HepG2 (cell line): ENCODE data around the gene EVI2B. TPM values are rescaled to one million over a fixed set of nuclear protein-coding genes. Genes with fewer than 3 reads are reported as not detected.

Experiments
- ATAC-seq: fragments of 200-7000 bp; cut with Tn5 transposase; 3 replicates; pipeline ENCODE4 v1.9.1; 2020; ENCODE audit warnings: mild to moderate bottlenecking, moderate library complexity
- BruUV-seq: library from RNA; stranded (reverse); fragments of 400-500 nt; replicated peaks from 2 replicates; lab custom pipeline; 2021; lab: Mats Ljungman, UMichigan
- CTCF ChIA-PET: fragments of 300-600 bp; formaldehyde crosslinking; extraction: SDS; loops from one replicate; lab custom pipeline; 2021; ENCODE audit warnings: low total read pairs, inconsistent platforms, low intra/inter-chr PET ratio; lab: Yijun Ruan, JAX
- POLR2A ChIA-PET: fragments of 350-600 bp; sonication (Branson Sonifier 250); formaldehyde crosslinking; loops from one replicate; lab custom pipeline; 2020; ENCODE audit warnings: antibody characterized with exemption, inconsistent platforms; lab: Yijun Ruan, JAX
- DNase-seq: peaks from one replicate; pipeline ENCODE4 v3.0.0-alpha.2; 2015; ENCODE audit warnings: low spot score
- FAIRE-seq: peaks from 3 replicates; lab custom pipeline; 2011; peaks lifted over from hg19 to GRCh38; lab: Jason Lieb, UNC
- H2AFZ ChIP-seq: one replicate; pipeline ENCODE4 v1.6.1; 2011; ENCODE audit warnings: low read length, inconsistent platforms
- H3K27ac ChIP-seq: fragments of 300-600 bp; 3 replicates; pipeline ENCODE4 v1.8.0; 2011; ENCODE audit warnings: mixed run types, mild to moderate bottlenecking, mixed read lengths, low read length, inconsistent platforms; ENCODE audit not compliant: insufficient read depth; ENCODE audit errors: extremely low read length
- H3K27me3 ChIP-seq, 2 experiments: fragments of 200-600 bp in 1 of 2; 2 replicates in 1 of 2; 3 replicates in 1 of 2; pipeline versions ENCODE4 v1.6.0 to v1.8.0; 2011; ENCODE audit warnings: low read length in 2 of 2, mild to moderate bottlenecking in 2 of 2, moderate library complexity in 2 of 2, inconsistent platforms in 1 of 2; ENCODE audit not compliant: insufficient read depth in 2 of 2, control insufficient read depth in 1 of 2
- H3K36me3 ChIP-seq, 2 experiments: fragments of 200-600 bp in 1 of 2; replicated peaks in 1 of 2; 2 replicates in 1 of 2; 3 replicates in 1 of 2; pipeline versions ENCODE4 v1.5.1 to v1.8.0; 2011; ENCODE audit warnings: low read length in 2 of 2, inconsistent platforms in 1 of 2; ENCODE audit not compliant: insufficient read depth in 2 of 2, control insufficient read depth in 1 of 2
- H3K4me1 ChIP-seq: 2 replicates; pipeline ENCODE4 v1.5.1; 2012; ENCODE audit warnings: low read length, inconsistent platforms; ENCODE audit not compliant: insufficient read depth
- H3K4me2 ChIP-seq: 2 replicates; pipeline ENCODE4 v1.6.0; 2011; ENCODE audit warnings: low read depth, low read length, inconsistent platforms
- H3K4me3 ChIP-seq, 3 experiments: fragments of 200-600 bp in 1 of 3; sonication (generic), shearing (Covaris generic) in 1 of 3; replicated peaks in 1 of 3; 2 replicates each; pipeline ENCODE4 v1.5.1; 2011 to 2016; ENCODE audit warnings: low read length in 3 of 3, inconsistent platforms in 2 of 3, low read depth in 2 of 3, mild to moderate bottlenecking in 2 of 3, control low read depth in 1 of 3, mixed read lengths in 1 of 3; ENCODE audit not compliant: insufficient read depth in 1 of 3
- H3K79me2 ChIP-seq: one replicate; pipeline ENCODE4 v1.6.1; 2011; ENCODE audit warnings: low read length, inconsistent platforms; ENCODE audit not compliant: insufficient read depth
- H3K9ac ChIP-seq: 2 replicates; pipeline ENCODE4 v1.6.0; 2011; ENCODE audit warnings: mild to moderate bottlenecking, low read depth, low read length, inconsistent platforms; ENCODE audit not compliant: insufficient read depth
- H3K9me3 ChIP-seq: 2 replicates; pipeline ENCODE4 v1.5.1; 2012; ENCODE audit warnings: mild to moderate bottlenecking, low read length
- H4K20me1 ChIP-seq: 2 replicates; pipeline ENCODE4 v1.6.0; 2011; ENCODE audit warnings: inconsistent platforms, mild to moderate bottlenecking, low read length, moderate library complexity; ENCODE audit not compliant: insufficient read depth
- GLI4 ChIP-seq: sonication (generic); formaldehyde crosslinking; IDR thresholded peaks from 2 replicates; pipeline ENCODE4 v1.5.1; 2020; ENCODE audit warnings: missing genetic modification reagents, mild to moderate bottlenecking, moderate library complexity, borderline replicate concordance
- KDM5A ChIP-seq: fragments of 200-600 bp; sonication (generic); IDR thresholded peaks from 2 replicates; pipeline ENCODE4 v1.7.0; 2018; ENCODE audit warnings: antibody characterized with exemption, mild to moderate bottlenecking, low read length, borderline replicate concordance
- KLF6 ChIP-seq: IDR thresholded peaks from 2 replicates; pipeline ENCODE4 v1.8.0; 2016; ENCODE audit warnings: missing biosample characterization, missing genetic modification reagents
- KLF9 ChIP-seq: IDR thresholded peaks from 2 replicates; pipeline ENCODE4 v1.6.1; 2016; ENCODE audit warnings: low read depth
- KMT2A ChIP-seq: sonication (generic); formaldehyde crosslinking; IDR thresholded peaks from 2 replicates; pipeline ENCODE4 v1.4.0; 2020; ENCODE audit warnings: missing genetic modification reagents
- MIER3 ChIP-seq: IDR thresholded peaks from 2 replicates; pipeline ENCODE4 v1.6.1; 2016; ENCODE audit warnings: missing compliant biosample characterization, borderline replicate concordance
- POGK ChIP-seq: sonication (generic); formaldehyde crosslinking; conservative IDR thresholded peaks from 2 replicates; pipeline ENCODE4 v1.8.0; 2022; ENCODE audit warnings: mild to moderate bottlenecking, moderate library complexity, missing genetic modification reagents
- PPARG ChIP-seq: conservative IDR thresholded peaks from 2 replicates; pipeline ENCODE4 v1.6.1; 2016; ENCODE audit warnings: missing biosample characterization, missing genetic modification reagents
- SATB2 ChIP-seq: sonication (generic); formaldehyde crosslinking; IDR thresholded peaks from 2 replicates; pipeline ENCODE4 v1.5.0; 2020; ENCODE audit warnings: missing genetic modification reagents
- SMC3 ChIP-seq: IDR thresholded peaks from 2 replicates; pipeline ENCODE4 v1.6.1; 2011; ENCODE audit warnings: low read length, improper control_type of control experiment
- ZNF792 ChIP-seq: IDR thresholded peaks from 2 replicates; pipeline ENCODE4 v1.6.1; 2016
- WGBS: methylation state at CpG from one replicate; pipeline ENCODE4 v1.1.6; 2017; ENCODE audit warnings: low lambda C conversion rate; 5-methylcytosine and 5-hydroxymethylcytosine counted together
- in situ Hi-C: cut with HindIII; loops from 2 replicates; pipeline ENCODE4 v1.10.0; 2017; ENCODE audit warnings: low pct_unique_long_range_greater_than_20kb; ENCODE audit not compliant: extremely low pct_ligation_motif_present
- intact Hi-C: fragments of 100-400 bp; cut with micrococcal nuclease; formaldehyde crosslinking; loops from one replicate; pipeline ENCODE4 v1.10.0; 2022; ENCODE audit not compliant: unreplicated experiment
- polyA plus RNA-seq, 8 experiments: library from polyadenylated mRNA; depleted of rRNA in 3 of 8; stranded (reverse) in 7 of 8; unstranded in 1 of 8; fragments of >200 nt; fragmentation: Illumina TruSeq in 4 of 8; extraction: Trizol in 4 of 8; gene quantifications; 2 replicates each; pipeline versions ENCODE4 v1.2.1 to v1.2.3, GENCODE V29; 2011 to 2016; ENCODE audit warnings: low read depth in 4 of 8, missing spikeins in 1 of 8, mixed read lengths in 1 of 8; ENCODE audit not compliant: insufficient read depth in 1 of 8
- total RNA-seq, 5 experiments: library from RNA; depleted of rRNA; stranded (reverse); fragments of >200 nt; fragmentation: Illumina TruSeq; extraction: Trizol; gene quantifications; 2 replicates each; pipeline ENCODE4 v1.2.3, GENCODE V29; 2016; ENCODE audit warnings: low read depth in 1 of 5
- TF ChIP-seq, protein P1 (sequence below): sonication (generic); formaldehyde crosslinking; IDR thresholded peaks from 2 replicates; pipeline ENCODE4 v1.4.0; 2020; ENCODE audit warnings: mild to moderate bottlenecking, missing genetic modification reagents

The EVI2B gene
- total and polyA plus RNA-seq, 2 of the 13 experiments (the other 11 are each of a cell fraction or from before 2014, with no cell fraction given) = not detected

- intact Hi-C loops (no loop called here), in situ Hi-C loops (no loop called here)
- Histone ChIP-seq H3K4me3 (no peak overlapping the region), H2AFZ (no peak overlapping the region), H3K4me2 (no peak overlapping the region), H3K27ac (no peak overlapping the region), H3K27me3 (no peaks in the 10 kb centered on the region), H3K36me3 (peaks cover 3 to 29% of the 10 kb centered on the region in 2 experiments; a peak in 4 of 5 replicates), H4K20me1 (no peaks in the 10 kb centered on the region), H3K4me1 (peaks cover 18% of the 10 kb centered on the region), H3K9me3 (no peaks in the 10 kb centered on the region), H3K79me2 (no peaks in the 10 kb centered on the region), H3K9ac (no peak overlapping the region)
- no TSS peak for BruUV-seq
- DNase-seq (no peak), ATAC-seq (no peak), FAIRE-seq (peak; percentile 34)
- 91% methylated on average over 2 of the region's 2 CpGs for WGBS
- CTCF ChIA-PET = no interaction called here
- TF ChIP-seq KDM5A (no peak), KLF9 (no peak), MIER3 (CRISPR knock-in tag) (no peak), GLI4 (CRISPR knock-in tag) (no peak), KLF6 (CRISPR knock-in tag) (no peak), POGK (CRISPR knock-in tag) (no peak), SMC3 (no peak), SATB2 (CRISPR knock-in tag) (no peak), KMT2A (no peak), PPARG (CRISPR knock-in tag) (no peak), ZNF792 (no peak)
- TF ChIP-seq, protein P1, sequence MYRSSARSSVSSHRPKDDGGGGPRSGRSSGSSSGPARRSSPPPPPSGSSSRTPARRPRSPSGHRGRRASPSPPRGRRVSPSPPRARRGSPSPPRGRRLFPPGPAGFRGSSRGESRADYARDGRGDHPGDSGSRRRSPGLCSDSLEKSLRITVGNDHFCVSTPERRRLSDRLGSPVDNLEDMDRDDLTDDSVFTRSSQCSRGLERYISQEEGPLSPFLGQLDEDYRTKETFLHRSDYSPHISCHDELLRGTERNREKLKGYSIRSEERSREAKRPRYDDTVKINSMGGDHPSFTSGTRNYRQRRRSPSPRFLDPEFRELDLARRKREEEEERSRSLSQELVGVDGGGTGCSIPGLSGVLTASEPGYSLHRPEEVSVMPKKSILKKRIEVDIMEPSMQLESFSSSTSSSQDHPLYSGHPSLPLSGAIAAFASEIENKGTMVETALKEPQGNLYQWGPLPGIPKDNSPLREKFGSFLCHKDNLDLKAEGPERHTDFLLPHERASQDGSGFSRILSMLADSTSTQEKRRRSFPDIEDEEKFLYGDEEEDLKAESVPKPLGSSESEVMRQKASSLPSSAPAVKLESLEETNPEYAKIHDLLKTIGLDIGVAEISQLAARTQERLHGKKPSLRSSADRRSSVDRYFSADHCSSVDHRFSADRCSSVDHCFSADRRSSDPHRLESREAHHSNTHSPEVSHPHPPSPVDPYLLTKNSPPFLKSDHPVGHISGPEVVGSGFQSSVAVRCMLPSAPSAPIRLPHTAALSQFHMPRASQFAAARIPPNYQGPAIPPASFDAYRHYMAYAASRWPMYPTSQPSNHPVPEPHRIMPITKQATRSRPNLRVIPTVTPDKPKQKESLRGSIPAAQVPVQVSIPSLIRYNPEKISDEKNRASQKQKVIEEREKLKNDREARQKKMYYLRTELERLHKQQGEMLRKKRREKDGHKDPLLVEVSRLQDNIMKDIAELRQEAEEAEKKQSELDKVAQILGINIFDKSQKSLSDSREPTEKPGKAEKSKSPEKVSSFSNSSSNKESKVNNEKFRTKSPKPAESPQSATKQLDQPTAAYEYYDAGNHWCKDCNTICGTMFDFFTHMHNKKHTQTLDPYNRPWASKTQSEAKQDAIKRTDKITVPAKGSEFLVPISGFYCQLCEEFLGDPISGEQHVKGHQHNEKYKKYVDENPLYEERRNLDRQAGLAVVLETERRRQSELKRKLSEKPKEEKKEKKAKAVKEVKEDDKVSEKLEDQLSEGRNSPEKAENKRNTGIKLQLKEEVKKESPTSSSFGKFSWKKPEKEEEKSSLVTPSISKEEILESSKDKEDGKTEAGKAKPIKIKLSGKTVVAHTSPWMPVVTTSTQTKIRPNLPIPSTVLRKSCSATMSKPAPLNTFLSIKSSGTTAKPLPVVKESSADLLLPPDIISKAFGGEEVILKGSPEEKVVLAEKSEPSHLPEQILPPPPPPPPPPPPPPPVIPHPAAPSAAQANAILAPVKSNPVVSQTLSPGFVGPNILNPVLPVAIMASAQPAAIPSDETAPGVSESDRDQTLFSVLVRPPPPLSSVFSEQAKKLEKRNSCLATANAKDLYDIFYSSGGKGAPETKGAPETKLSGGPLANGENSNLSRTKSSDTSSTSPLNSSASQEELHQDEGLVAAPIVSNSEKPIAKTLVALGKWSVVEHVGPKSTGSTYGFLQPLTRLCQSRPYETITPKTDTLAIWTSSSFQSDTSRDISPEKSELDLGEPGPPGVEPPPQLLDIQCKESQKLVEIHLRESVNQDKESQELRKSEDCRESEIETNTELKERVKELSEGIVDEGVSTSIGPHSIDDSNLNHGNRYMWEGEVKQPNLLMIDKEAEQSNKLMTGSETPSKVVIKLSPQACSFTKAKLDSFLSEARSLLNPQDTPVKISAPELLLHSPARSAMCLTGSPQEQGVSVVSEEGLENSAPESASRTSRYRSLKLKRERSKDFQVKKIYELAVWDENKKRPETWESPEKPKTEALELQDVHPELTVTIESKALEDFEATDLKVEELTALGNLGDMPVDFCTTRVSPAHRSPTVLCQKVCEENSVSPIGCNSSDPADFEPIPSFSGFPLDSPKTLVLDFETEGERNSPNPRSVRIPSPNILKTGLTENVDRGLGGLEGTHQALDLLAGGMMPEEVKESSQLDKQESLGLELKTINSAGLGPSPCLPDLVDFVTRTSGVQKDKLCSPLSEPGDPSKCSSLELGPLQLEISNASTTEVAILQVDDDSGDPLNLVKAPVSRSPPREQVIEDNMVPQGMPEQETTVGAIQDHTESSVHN = no peak
- POLR2A ChIA-PET = no interaction called here
Observed at GRCh38 chr17:31266042-31266441, 47.8 kb downstream of the EVI2B start.
